HepG2 (cell line): ENCODE results near the gene ACSS3. TPM values are rescaled to one million over a fixed set of nuclear protein-coding genes. Genes with fewer than 3 reads are reported as not detected.

Experiments
- ATAC-seq: fragments of 200-7000 bp; cut with Tn5 transposase; 3 replicates; pipeline ENCODE4 v1.9.1; 2020; ENCODE audit warnings: mild to moderate bottlenecking, moderate library complexity
- BruUV-seq: library from RNA; stranded (reverse); fragments of 400-500 nt; replicated peaks from 2 replicates; lab custom pipeline; 2021; lab: Mats Ljungman, UMichigan
- CTCF ChIA-PET: fragments of 300-600 bp; formaldehyde crosslinking; extraction: SDS; loops from one replicate; lab custom pipeline; 2021; ENCODE audit warnings: low total read pairs, inconsistent platforms, low intra/inter-chr PET ratio; lab: Yijun Ruan, JAX
- POLR2A ChIA-PET: fragments of 350-600 bp; sonication (Branson Sonifier 250); formaldehyde crosslinking; loops from one replicate; lab custom pipeline; 2020; ENCODE audit warnings: antibody characterized with exemption, inconsistent platforms; lab: Yijun Ruan, JAX
- DNase-seq: peaks from one replicate; pipeline ENCODE4 v3.0.0-alpha.2; 2015; ENCODE audit warnings: low spot score
- FAIRE-seq: peaks from 3 replicates; lab custom pipeline; 2011; peaks lifted over from hg19 to GRCh38; lab: Jason Lieb, UNC
- H2AFZ ChIP-seq: one replicate; pipeline ENCODE4 v1.6.1; 2011; ENCODE audit warnings: low read length, inconsistent platforms
- H3K27ac ChIP-seq: fragments of 300-600 bp; 3 replicates; pipeline ENCODE4 v1.8.0; 2011; ENCODE audit warnings: mixed run types, mild to moderate bottlenecking, mixed read lengths, low read length, inconsistent platforms; ENCODE audit not compliant: insufficient read depth; ENCODE audit errors: extremely low read length
- H3K27me3 ChIP-seq, 2 experiments: fragments of 200-600 bp in 1 of 2; 2 replicates in 1 of 2; 3 replicates in 1 of 2; pipeline versions ENCODE4 v1.6.0 to v1.8.0; 2011; ENCODE audit warnings: low read length in 2 of 2, mild to moderate bottlenecking in 2 of 2, moderate library complexity in 2 of 2, inconsistent platforms in 1 of 2; ENCODE audit not compliant: insufficient read depth in 2 of 2, control insufficient read depth in 1 of 2
- H3K36me3 ChIP-seq, 2 experiments: fragments of 200-600 bp in 1 of 2; replicated peaks in 1 of 2; 2 replicates in 1 of 2; 3 replicates in 1 of 2; pipeline versions ENCODE4 v1.5.1 to v1.8.0; 2011; ENCODE audit warnings: low read length in 2 of 2, inconsistent platforms in 1 of 2; ENCODE audit not compliant: insufficient read depth in 2 of 2, control insufficient read depth in 1 of 2
- H3K4me1 ChIP-seq: 2 replicates; pipeline ENCODE4 v1.5.1; 2012; ENCODE audit warnings: low read length, inconsistent platforms; ENCODE audit not compliant: insufficient read depth
- H3K4me2 ChIP-seq: 2 replicates; pipeline ENCODE4 v1.6.0; 2011; ENCODE audit warnings: low read depth, low read length, inconsistent platforms
- H3K4me3 ChIP-seq, 3 experiments: fragments of 200-600 bp in 1 of 3; sonication (generic), shearing (Covaris generic) in 1 of 3; replicated peaks in 1 of 3; 2 replicates each; pipeline ENCODE4 v1.5.1; 2011 to 2016; ENCODE audit warnings: low read length in 3 of 3, inconsistent platforms in 2 of 3, low read depth in 2 of 3, mild to moderate bottlenecking in 2 of 3, control low read depth in 1 of 3, mixed read lengths in 1 of 3; ENCODE audit not compliant: insufficient read depth in 1 of 3
- H3K79me2 ChIP-seq: one replicate; pipeline ENCODE4 v1.6.1; 2011; ENCODE audit warnings: low read length, inconsistent platforms; ENCODE audit not compliant: insufficient read depth
- H3K9ac ChIP-seq: 2 replicates; pipeline ENCODE4 v1.6.0; 2011; ENCODE audit warnings: mild to moderate bottlenecking, low read depth, low read length, inconsistent platforms; ENCODE audit not compliant: insufficient read depth
- H3K9me3 ChIP-seq: 2 replicates; pipeline ENCODE4 v1.5.1; 2012; ENCODE audit warnings: mild to moderate bottlenecking, low read length
- H4K20me1 ChIP-seq: 2 replicates; pipeline ENCODE4 v1.6.0; 2011; ENCODE audit warnings: inconsistent platforms, mild to moderate bottlenecking, low read length, moderate library complexity; ENCODE audit not compliant: insufficient read depth
- ARID2 ChIP-seq: sonication (generic); formaldehyde crosslinking; IDR thresholded peaks from 2 replicates; pipeline ENCODE4 v1.8.1; 2022; ENCODE audit warnings: mild to moderate bottlenecking, missing genetic modification reagents, borderline replicate concordance
- CCDC6 ChIP-seq: sonication (generic); formaldehyde crosslinking; IDR thresholded peaks from 2 replicates; pipeline ENCODE4 v1.8.1; 2022; ENCODE audit warnings: mild to moderate bottlenecking, missing genetic modification reagents, moderate library complexity
- HHEX ChIP-seq: IDR thresholded peaks from 2 replicates; pipeline ENCODE4 v1.6.1; 2016; ENCODE audit warnings: control low read depth
- NFKB2 ChIP-seq: sonication (generic); formaldehyde crosslinking; IDR thresholded peaks from 2 replicates; pipeline ENCODE4 v1.4.0; 2020; ENCODE audit warnings: missing genetic modification reagents, borderline replicate concordance
- RFX1 ChIP-seq: fragments of 450-650 bp; IDR thresholded peaks from 2 replicates; pipeline ENCODE4 v1.6.1; 2017
- ZNF10 ChIP-seq: sonication (generic); formaldehyde crosslinking; IDR thresholded peaks from 2 replicates; pipeline ENCODE4 v1.4.0; 2020; ENCODE audit warnings: mild to moderate bottlenecking, low read depth, missing genetic modification reagents, borderline replicate concordance
- ZNF335 ChIP-seq: sonication (generic); formaldehyde crosslinking; IDR thresholded peaks from 2 replicates; pipeline ENCODE4 v1.4.0; 2020; ENCODE audit warnings: missing genetic modification reagents
- ZNF382 ChIP-seq: sonication (generic); formaldehyde crosslinking; IDR thresholded peaks from 2 replicates; pipeline ENCODE4 v1.5.0; 2020; ENCODE audit warnings: missing genetic modification reagents, mild to moderate bottlenecking, borderline replicate concordance
- ZNF501 ChIP-seq: sonication (generic); formaldehyde crosslinking; IDR thresholded peaks from 2 replicates; pipeline ENCODE4 v1.5.1; 2020; ENCODE audit warnings: mild to moderate bottlenecking, moderate library complexity, missing genetic modification reagents
- ZNF562 ChIP-seq: sonication (generic); formaldehyde crosslinking; IDR thresholded peaks from 2 replicates; pipeline ENCODE4 v1.8.0; 2022; ENCODE audit warnings: missing genetic modification reagents, borderline replicate concordance
- ZNF614 ChIP-seq: IDR thresholded peaks from 2 replicates; pipeline ENCODE4 v1.6.1; 2018; ENCODE audit warnings: missing biosample characterization, missing genetic modification reagents, inconsistent platforms, borderline replicate concordance
- ZNF674 ChIP-seq: sonication (generic); formaldehyde crosslinking; IDR thresholded peaks from 2 replicates; pipeline ENCODE4 v1.5.0; 2020; ENCODE audit warnings: low read depth, mild to moderate bottlenecking, missing genetic modification reagents
- ZNF775 ChIP-seq: sonication (generic); formaldehyde crosslinking; IDR thresholded peaks from 2 replicates; pipeline ENCODE4 v1.4.0; 2020; ENCODE audit warnings: missing genetic modification reagents, mild to moderate bottlenecking, moderate library complexity, borderline replicate concordance
- ZNF790 ChIP-seq: sonication (generic); formaldehyde crosslinking; IDR thresholded peaks from 2 replicates; pipeline ENCODE4 v1.8.0; 2022; ENCODE audit warnings: missing genetic modification reagents, mild to moderate bottlenecking, borderline replicate concordance
- ZSCAN25 ChIP-seq: sonication (generic); formaldehyde crosslinking; IDR thresholded peaks from 2 replicates; pipeline ENCODE4 v1.8.0; 2022; ENCODE audit warnings: mild to moderate bottlenecking, missing genetic modification reagents
- WGBS: methylation state at CpG from one replicate; pipeline ENCODE4 v1.1.6; 2017; ENCODE audit warnings: low lambda C conversion rate; 5-methylcytosine and 5-hydroxymethylcytosine counted together
- in situ Hi-C: cut with HindIII; loops from 2 replicates; pipeline ENCODE4 v1.10.0; 2017; ENCODE audit warnings: low pct_unique_long_range_greater_than_20kb; ENCODE audit not compliant: extremely low pct_ligation_motif_present
- intact Hi-C: fragments of 100-400 bp; cut with micrococcal nuclease; formaldehyde crosslinking; loops from one replicate; pipeline ENCODE4 v1.10.0; 2022; ENCODE audit not compliant: unreplicated experiment
- polyA plus RNA-seq, 8 experiments: library from polyadenylated mRNA; depleted of rRNA in 3 of 8; stranded (reverse) in 7 of 8; unstranded in 1 of 8; fragments of >200 nt; fragmentation: Illumina TruSeq in 4 of 8; extraction: Trizol in 4 of 8; gene quantifications; 2 replicates each; pipeline versions ENCODE4 v1.2.1 to v1.2.3, GENCODE V29; 2011 to 2016; ENCODE audit warnings: low read depth in 4 of 8, missing spikeins in 1 of 8, mixed read lengths in 1 of 8; ENCODE audit not compliant: insufficient read depth in 1 of 8
- total RNA-seq, 5 experiments: library from RNA; depleted of rRNA; stranded (reverse); fragments of >200 nt; fragmentation: Illumina TruSeq; extraction: Trizol; gene quantifications; 2 replicates each; pipeline ENCODE4 v1.2.3, GENCODE V29; 2016; ENCODE audit warnings: low read depth in 1 of 5
- TF ChIP-seq, protein P1 (sequence below): sonication (generic); formaldehyde crosslinking; IDR thresholded peaks from 2 replicates; pipeline ENCODE4 v1.5.0; 2020; ENCODE audit warnings: missing genetic modification reagents, mild to moderate bottlenecking, borderline replicate concordance

Gene ACSS3
- total and polyA plus RNA-seq, 2 of the 13 experiments (the other 11 are each of a cell fraction or from before 2014, with no cell fraction given) = 79.5 to 86.3 TPM

GRCh38 chr12:81080431-81080983 is 2.6 kb downstream of the ACSS3 start:
- Histone ChIP-seq H3K79me2 (peaks cover 77% of the 10 kb centered on the region), H4K20me1 (no peaks in the 10 kb centered on the region), H3K27ac (peak overlapping the region; percentile 81), H3K4me1 (peaks cover 83% of the 10 kb centered on the region), H3K27me3 (no peaks in the 10 kb centered on the region; a peak in 1 of 5 replicates), H3K9ac (peak overlapping the region; percentile 86), H2AFZ (no peak overlapping the region), H3K36me3 (no peaks in the 10 kb centered on the region), H3K4me3 (peak overlapping the region; percentile 8 to 94 (median 85); a peak in 5 of 6 replicates)
- no peak for DNase-seq
- no TSS peak for BruUV-seq
- no peak for ATAC-seq
- POLR2A ChIA-PET = interaction anchor here (1.0 to 3.5 kb wide), 4 partner anchors 14 to 143 kb away, joined by 4 to 19 read pairs (median 6); partner anchors contain the start of gene LIN7A
- in situ Hi-C loops = no loop called here
- CTCF ChIA-PET = no interaction called here
- 41% methylated on average over 4 of the region's 4 CpGs for WGBS
- peak; percentile 8 for FAIRE-seq
- intact Hi-C loops = no loop called here
- TF ChIP-seq ZNF501 (CRISPR knock-in tag) = no peak
- TF ChIP-seq ZNF382 (CRISPR knock-in tag) = no peak
- TF ChIP-seq HHEX (CRISPR knock-in tag) = no peak
- TF ChIP-seq, all 625 proteins: peak for 0
- Histone ChIP-seq H3K4me2 (peak overlapping the region; percentile 90), H3K9me3 (no peaks in the 10 kb centered on the region)

GRCh38 chr12:81081726-81082125 is 3.8 kb downstream of the ACSS3 start:
- no TSS peak for BruUV-seq
- H2AFZ ChIP-seq = no peak overlapping the region
- in situ Hi-C loops (no loop called here), intact Hi-C loops (no loop called here)
- ChIA-PET POLR2A (interaction anchor here (1.1 to 3.5 kb wide), 2 partner anchors 54 to 144 kb away, joined by 3 to 19 read pairs; partner anchors contain the start of gene LIN7A), CTCF (no interaction called here)
- H3K9ac ChIP-seq = no peak overlapping the region
- no peak for DNase-seq
- no peaks in the 10 kb centered on the region; a peak in 1 of 5 replicates for H3K27me3 ChIP-seq
- peak overlapping the region; percentile 90 for H3K4me2 ChIP-seq
- no peak for FAIRE-seq
- H3K27ac ChIP-seq = no peak overlapping the region
- 100% methylated on average over 1 of the region's 1 CpG for WGBS
- TF ChIP-seq ZNF10 (CRISPR knock-in tag) (no peak), ZSCAN25 (no peak), ZNF335 (CRISPR knock-in tag) (no peak), ZNF790 (CRISPR knock-in tag) (no peak), ZNF674 (CRISPR knock-in tag) (no peak), ZNF562 (no peak), RFX1 (no peak), ZNF775 (CRISPR knock-in tag) (no peak), ZNF382 (CRISPR knock-in tag) (no peak), ARID2 (CRISPR knock-in tag) (no peak), NFKB2 (CRISPR knock-in tag) (no peak), ZNF614 (CRISPR knock-in tag) (no peak), CCDC6 (CRISPR knock-in tag) (no peak)
- TF ChIP-seq, protein P1, sequence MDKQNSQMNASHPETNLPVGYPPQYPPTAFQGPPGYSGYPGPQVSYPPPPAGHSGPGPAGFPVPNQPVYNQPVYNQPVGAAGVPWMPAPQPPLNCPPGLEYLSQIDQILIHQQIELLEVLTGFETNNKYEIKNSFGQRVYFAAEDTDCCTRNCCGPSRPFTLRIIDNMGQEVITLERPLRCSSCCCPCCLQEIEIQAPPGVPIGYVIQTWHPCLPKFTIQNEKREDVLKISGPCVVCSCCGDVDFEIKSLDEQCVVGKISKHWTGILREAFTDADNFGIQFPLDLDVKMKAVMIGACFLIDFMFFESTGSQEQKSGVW (CRISPR knock-in tag) = no peak
- H3K79me2 ChIP-seq = peaks cover 88% of the 10 kb centered on the region
- no peak overlapping the region for H3K4me3 ChIP-seq
- no peaks in the 10 kb centered on the region for H3K9me3 ChIP-seq
- no peaks in the 10 kb centered on the region for H4K20me1 ChIP-seq
- H3K4me1 ChIP-seq = peaks cover 80% of the 10 kb centered on the region
- no peaks in the 10 kb centered on the region for H3K36me3 ChIP-seq
- ATAC-seq = no peak
